ENCODE data around the gene MCM10. TPM values are rescaled to one million over a fixed set of nuclear protein-coding genes. Genes with fewer than 3 reads are reported as not detected.
"Not testable (repeated sequence)": the region's sequence is repeated elsewhere in the genome, so short reads cannot be mapped to it uniquely, and the experiment has no call there.

MCM10 gene
- total and polyA plus RNA-seq, 2 experiments from 2014 or later, result 4.7 to 5.2 TPM

DNA sequence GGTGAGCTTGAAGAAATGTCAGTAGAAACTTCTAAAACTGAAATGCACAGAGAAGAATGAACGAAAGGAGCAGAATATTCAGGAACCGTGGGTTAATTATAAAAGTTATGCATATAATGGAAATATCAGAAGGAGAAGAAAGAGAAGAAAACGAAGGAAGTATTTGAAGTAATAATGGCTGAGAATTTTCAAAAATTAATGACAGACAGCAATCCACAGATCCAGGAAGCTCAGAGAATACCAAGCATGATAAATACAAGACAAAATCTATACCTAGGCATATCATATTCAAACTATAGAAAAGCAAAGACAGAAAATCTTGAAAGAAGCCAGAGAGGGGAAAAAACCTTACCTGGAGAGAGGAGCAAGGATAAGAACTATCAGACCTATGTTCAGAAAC is 16.5 kb upstream of the MCM10 start:
- H3K4me2 ChIP-seq (ENCODE audit: unreplicated experiment), result no peak overlapping the region
- no peak overlapping the region for H2AFZ ChIP-seq
- no peak overlapping the region for H3K9ac ChIP-seq
- no peak for DNase-seq
- no peaks in the 10 kb centered on the region for H3F3A ChIP-seq (ENCODE audit: insufficient read depth)
- no peaks in the 10 kb centered on the region for H3K79me2 ChIP-seq (ENCODE audit: insufficient read depth)
- no peaks in the 10 kb centered on the region for H3K9me2 ChIP-seq (ENCODE audit: insufficient read depth)
- 87 to 94% methylated on average over 3 of the region's 3 CpGs for WGBS, 2 experiments (ENCODE audit: low coverage in 1 of 2, low lambda C conversion rate in 2 of 2, missing lambda C conversion rate in 2 of 2)
- in situ Hi-C loops (cut with MboI), result no loop called here
- no peaks in the 10 kb centered on the region for H4K20me1 ChIP-seq (ENCODE audit: insufficient read depth)
- H3K9me3 ChIP-seq (ENCODE audit: low read depth), result no peaks in the 10 kb centered on the region
- peaks cover 36% of the 10 kb centered on the region for H3K36me3 ChIP-seq (ENCODE audit: low read depth)
- TF ChIP-seq EZH2 (IDR thresholded peaks at IDR 0.05; ENCODE audit: insufficient read depth, poor library complexity, severe bottlenecking), result no peak
- TF ChIP-seq EZH2phosphoT487 (IDR thresholded peaks at IDR 0.05; ENCODE audit: insufficient read depth, low read depth), result no peak
- no peaks in the 10 kb centered on the region for H3K27me3 ChIP-seq (replicated peaks; ENCODE audit: insufficient read depth)
- H3K27ac ChIP-seq, result no peak overlapping the region
- no peak overlapping the region for H3K4me3 ChIP-seq
- no peaks in the 10 kb centered on the region for H3K4me1 ChIP-seq (ENCODE audit: insufficient read depth)

DNA sequence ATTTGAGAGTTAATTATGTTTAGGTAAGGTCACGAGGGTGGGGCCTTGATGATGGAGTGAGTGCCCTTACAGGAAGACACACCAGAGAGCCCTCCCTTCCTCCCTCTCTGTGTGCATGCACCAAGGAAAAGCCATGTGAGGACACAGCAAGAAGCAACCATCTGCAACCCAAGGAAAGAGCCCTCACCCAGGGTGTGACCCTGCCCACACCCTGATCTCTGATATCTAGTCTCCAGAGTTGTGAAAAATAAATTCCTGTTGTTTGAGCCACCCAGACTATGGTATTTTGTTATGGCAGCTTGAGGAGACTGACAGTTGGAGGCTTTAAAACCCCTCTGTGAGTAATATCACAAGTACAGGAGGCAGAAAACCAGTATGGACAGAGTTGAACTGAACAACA is 15.0 kb upstream of the MCM10 start:
- Histone ChIP-seq H3K9ac (no peak overlapping the region), H3K79me2 (ENCODE audit: insufficient read depth) (no peaks in the 10 kb centered on the region), H3K27me3 (replicated peaks; ENCODE audit: insufficient read depth) (no peaks in the 10 kb centered on the region), H3K4me1 (ENCODE audit: insufficient read depth) (no peaks in the 10 kb centered on the region), H3K4me3 (no peak overlapping the region), H3K4me2 (ENCODE audit: unreplicated experiment) (no peak overlapping the region), H3K27ac (no peak overlapping the region), H3K9me2 (ENCODE audit: insufficient read depth) (no peaks in the 10 kb centered on the region), H4K20me1 (ENCODE audit: insufficient read depth) (no peaks in the 10 kb centered on the region), H2AFZ (no peak overlapping the region), H3K9me3 (ENCODE audit: low read depth) (no peaks in the 10 kb centered on the region), H3K36me3 (ENCODE audit: low read depth) (peaks cover 32% of the 10 kb centered on the region; the same call in 1 of the 2 replicates), H3F3A (ENCODE audit: insufficient read depth) (no peaks in the 10 kb centered on the region)
- in situ Hi-C loops (cut with MboI), result no loop called here
- no peak for TF ChIP-seq EZH2 (IDR thresholded peaks at IDR 0.05; ENCODE audit: insufficient read depth, poor library complexity, severe bottlenecking)
- TF ChIP-seq EZH2phosphoT487 (IDR thresholded peaks at IDR 0.05; ENCODE audit: insufficient read depth, low read depth), result no peak
- 88 to 89% methylated on average over 1 of the region's 1 CpG for whole genome bisulfite sequencing, 2 experiments (ENCODE audit: low coverage in 1 of 2, low lambda C conversion rate in 2 of 2, missing lambda C conversion rate in 2 of 2)
- peak; percentile 4 for DNase-seq

DNA sequence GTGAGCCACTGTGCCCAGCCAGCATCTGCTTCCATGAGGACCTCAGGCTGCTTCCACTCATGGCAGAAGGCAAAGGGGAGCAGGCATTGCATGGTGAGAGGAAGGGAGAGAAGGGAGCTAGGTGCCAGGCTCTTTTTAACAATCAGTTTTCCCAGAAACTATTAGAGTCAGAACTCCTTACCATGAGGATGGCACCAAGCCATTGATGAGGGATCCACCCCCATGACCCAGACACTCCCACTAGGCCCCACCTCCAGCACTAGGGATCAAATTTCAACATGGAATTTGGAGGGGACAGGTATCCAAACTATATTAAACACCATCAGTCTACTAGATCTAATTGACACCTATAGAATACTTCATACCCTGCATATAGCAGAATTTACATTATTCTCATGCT is 14.2 kb upstream of the MCM10 start:
- in situ Hi-C loops (cut with MboI), result no loop called here
- H4K20me1 ChIP-seq (ENCODE audit: insufficient read depth), result no peaks in the 10 kb centered on the region
- DNase-seq, result no peak
- no peak overlapping the region for H3K4me3 ChIP-seq
- peaks cover 25% of the 10 kb centered on the region; the same call in 1 of the 2 replicates for H3K36me3 ChIP-seq (ENCODE audit: low read depth)
- no peak overlapping the region for H3K4me2 ChIP-seq (ENCODE audit: unreplicated experiment)
- no peaks in the 10 kb centered on the region for H3K9me2 ChIP-seq (ENCODE audit: insufficient read depth)
- H3K79me2 ChIP-seq (ENCODE audit: insufficient read depth), result no peaks in the 10 kb centered on the region
- no peaks in the 10 kb centered on the region for H3F3A ChIP-seq (ENCODE audit: insufficient read depth)
- no peak overlapping the region for H3K9ac ChIP-seq
- no peaks in the 10 kb centered on the region for H3K4me1 ChIP-seq (ENCODE audit: insufficient read depth)
- no peak overlapping the region for H3K27ac ChIP-seq
- H3K9me3 ChIP-seq (ENCODE audit: low read depth), result no peaks in the 10 kb centered on the region
- no peaks in the 10 kb centered on the region for H3K27me3 ChIP-seq (replicated peaks; ENCODE audit: insufficient read depth)
- H2AFZ ChIP-seq, result no peak overlapping the region
- TF ChIP-seq EZH2 (IDR thresholded peaks at IDR 0.05; ENCODE audit: insufficient read depth, poor library complexity, severe bottlenecking) (no peak), EZH2phosphoT487 (IDR thresholded peaks at IDR 0.05; ENCODE audit: insufficient read depth, low read depth) (no peak)

- H3K9me3 ChIP-seq (ENCODE audit: low read depth), result no peaks in the 10 kb centered on the region
- 95 to 97% methylated on average over 3 of the region's 3 CpGs for WGBS, 2 experiments (ENCODE audit: low coverage in 1 of 2, low lambda C conversion rate in 2 of 2, missing lambda C conversion rate in 2 of 2)
- H3K27me3 ChIP-seq (replicated peaks; ENCODE audit: insufficient read depth), result no peaks in the 10 kb centered on the region
- no peaks in the 10 kb centered on the region for H4K20me1 ChIP-seq (ENCODE audit: insufficient read depth)
- no peak overlapping the region for H3K27ac ChIP-seq
- TF ChIP-seq EZH2phosphoT487 (IDR thresholded peaks at IDR 0.05; ENCODE audit: insufficient read depth, low read depth) (no peak), EZH2 (IDR thresholded peaks at IDR 0.05; ENCODE audit: insufficient read depth, poor library complexity, severe bottlenecking) (no peak)
- no peak for DNase-seq
- no peaks in the 10 kb centered on the region for H3K79me2 ChIP-seq (ENCODE audit: insufficient read depth)
- no peaks in the 10 kb centered on the region for H3K4me1 ChIP-seq (ENCODE audit: insufficient read depth)
- no peak overlapping the region for H2AFZ ChIP-seq
- H3K4me2 ChIP-seq (ENCODE audit: unreplicated experiment), result no peak overlapping the region
- in situ Hi-C loops (cut with MboI), result no loop called here
- no peak overlapping the region for H3K4me3 ChIP-seq
- H3K9me2 ChIP-seq (ENCODE audit: insufficient read depth), result no peaks in the 10 kb centered on the region
- no peaks in the 10 kb centered on the region for H3K36me3 ChIP-seq (ENCODE audit: low read depth)
- no peaks in the 10 kb centered on the region for H3F3A ChIP-seq (ENCODE audit: insufficient read depth)
- no peak overlapping the region for H3K9ac ChIP-seq
These were observed 9.1 kb upstream of the MCM10 start for GRCh38 chr10:13152296-13152695.

DNA sequence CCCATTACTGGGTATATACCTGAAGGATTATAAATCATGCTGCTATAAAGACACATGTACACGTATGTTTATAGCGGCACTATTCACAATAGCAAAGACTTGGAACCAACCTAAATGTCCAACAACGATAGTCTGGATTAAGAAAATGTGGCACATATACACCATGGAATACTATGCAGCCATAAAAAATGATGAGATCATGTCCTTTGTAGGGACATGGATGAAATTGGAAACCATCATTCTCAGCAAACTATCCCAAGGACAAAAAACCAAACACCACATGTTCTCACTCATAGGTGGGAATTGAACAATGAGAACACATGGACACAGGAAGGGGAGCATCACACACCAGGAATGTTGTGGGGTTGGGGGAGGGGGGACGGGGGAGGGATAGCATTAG is 5.5 kb upstream of the MCM10 start:
- H3K4me2 ChIP-seq (ENCODE audit: unreplicated experiment); H3K4me3 ChIP-seq; H3K9me2 ChIP-seq (ENCODE audit: insufficient read depth); H3K9ac ChIP-seq; H3F3A ChIP-seq (ENCODE audit: insufficient read depth); H3K27me3 ChIP-seq (replicated peaks; ENCODE audit: insufficient read depth); H3K9me3 ChIP-seq (ENCODE audit: low read depth); H3K79me2 ChIP-seq (ENCODE audit: insufficient read depth); H3K36me3 ChIP-seq (ENCODE audit: low read depth); DNase-seq; H4K20me1 ChIP-seq (ENCODE audit: insufficient read depth); H3K27ac ChIP-seq; H3K4me1 ChIP-seq (ENCODE audit: insufficient read depth); in situ Hi-C loops (cut with MboI); H2AFZ ChIP-seq: not testable (repeated sequence)
- WGBS, 2 experiments (ENCODE audit: low coverage in 1 of 2, low lambda C conversion rate in 2 of 2, missing lambda C conversion rate in 2 of 2), result 65 to 91% methylated on average over 3 to 4 of the region's 4 CpGs

All from GM23248 (cell line).